GM12891 (cell line): ENCODE measurements around the gene C1orf74.

ENCODE experiments used
- POLR2A ChIP-seq: IDR thresholded peaks from 2 replicates; pipeline ENCODE4 v1.6.1; 2011; ENCODE audit warnings: low read depth, low read length, control low read depth
- POLR2AphosphoS5 ChIP-seq: IDR thresholded peaks from 2 replicates; pipeline ENCODE4 v1.6.1; 2011; ENCODE audit warnings: low read depth, low read length, control low read depth

DNA sequence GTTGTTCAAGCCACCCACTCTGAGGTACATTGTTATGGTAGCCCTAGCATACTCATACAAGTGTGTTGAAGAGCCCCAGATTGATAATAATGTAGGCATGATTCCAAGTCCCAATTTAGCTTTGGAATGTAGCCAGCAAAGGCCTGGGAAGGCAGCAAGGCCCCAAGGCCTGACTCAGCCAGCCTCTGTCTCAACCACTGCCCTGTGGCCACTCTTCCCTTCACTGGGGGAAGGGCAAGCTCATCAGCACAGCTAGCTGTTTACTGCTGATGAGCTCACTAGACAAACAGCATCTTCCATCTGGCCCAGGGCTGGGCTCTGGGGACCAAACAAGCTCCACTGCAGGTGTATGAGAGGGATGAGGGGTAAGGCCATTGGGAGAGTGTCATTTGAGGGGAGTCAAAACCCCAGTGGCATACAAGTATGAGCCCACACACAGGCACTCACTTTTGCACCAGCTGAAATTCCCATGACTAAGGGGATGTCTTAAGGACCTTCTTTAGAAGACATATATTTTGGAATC, 23.8 kb upstream of the C1orf74 start:
- no peak for TF ChIP-seq POLR2AphosphoS5
- no peak for TF ChIP-seq POLR2A
